NCI-H128 (cell line): ENCODE measurements around the gene GGTLC1.

Source experiments
- DNase-seq: peaks from one replicate; lab custom pipeline; 2025; ENCODE audit not compliant: unreplicated experiment; lab: John Stamatoyannopoulos, UW

Gene GGTLC1

GRCh38 chr20:23966927-23967615, 21.5 kb downstream of the GGTLC1 start:
- no peak for DNase-seq

- no peak for DNase-seq
Observed at GRCh38 chr20:23966298-23966697, 22.3 kb downstream of the GGTLC1 start.

GRCh38 chr20:23963941-23964340, 24.6 kb downstream of the GGTLC1 start:
- no peak for DNase-seq

GRCh38 chr20:23962272-23962671, 26.3 kb downstream of the GGTLC1 start:
- DNase-seq = no peak

GRCh38 chr20:23959054-23959453, 29.5 kb downstream of the GGTLC1 start:
- DNase-seq = no peak

GRCh38 chr20:23955896-23956295, 32.7 kb downstream of the GGTLC1 start:
- DNase-seq = no peak

- DNase-seq = no peak
Observed at GRCh38 chr20:23954008-23954745, 34.4 kb downstream of the GGTLC1 start.

GRCh38 chr20:23946206-23946605, 42.4 kb downstream of the GGTLC1 start:
- DNase-seq = no peak

GRCh38 chr20:23943304-23943703, 45.3 kb downstream of the GGTLC1 start:
- DNase-seq = no peak

- DNase-seq = no peak
Observed at GRCh38 chr20:23939641-23940040, 48.9 kb downstream of the GGTLC1 start.

GRCh38 chr20:23939063-23939462, 49.5 kb downstream of the GGTLC1 start:
- no peak for DNase-seq

GRCh38 chr20:23938118-23938438, 50.5 kb downstream of the GGTLC1 start:
- DNase-seq = no peak

GRCh38 chr20:23937303-23938117, 51.1 kb downstream of the GGTLC1 start:
- peak; percentile 8 for DNase-seq
